ENCODE data around the gene SLX9. TPM values are rescaled to one million over a fixed set of nuclear protein-coding genes. Genes with fewer than 3 reads are reported as not detected.
A peak's percentile ranks its signal among the peaks of the same experiment; 100 is the strongest.

SLX9 gene
- total and polyA plus RNA-seq, 2 donors (not counting 3 experiments of a cell fraction or from before 2014, with no cell fraction given): 27.0 to 50.6 TPM

- POLR2A ChIA-PET: no interaction called here
- peak; percentile 8 for FAIRE-seq
- Histone ChIP-seq H3K27me3 (ENCODE audit: control insufficient read depth in 2 of 2, insufficient read depth in 2 of 2, low read length in 2 of 2) (no peaks in the 10 kb centered on the region), H3K9me1 (replicated peaks; ENCODE audit: control insufficient read depth, extremely low read depth, insufficient read depth, low read length) (no peaks in the 10 kb centered on the region), H3K4me3 (replicated peaks in 1 of 3; ENCODE audit: insufficient read depth in 1 of 3, low read depth in 1 of 3, low read length in 3 of 3) (no peak overlapping the region), H2AFZ (ENCODE audit: low read depth, low read length) (no peak overlapping the region), H3K27ac (ENCODE audit: insufficient read depth, low read depth, low read length) (no peak overlapping the region), H4K20me1 (replicated peaks; ENCODE audit: control insufficient read depth, extremely low read depth, insufficient read depth, low read length) (no peaks in the 10 kb centered on the region), H3K79me2 (ENCODE audit: control insufficient read depth, insufficient read depth, low read length) (no peaks in the 10 kb centered on the region), H3K4me1 (ENCODE audit: control insufficient read depth, extremely low read depth, insufficient read depth, low read length) (peaks cover 28% of the 10 kb centered on the region), H3K9ac (replicated peaks; ENCODE audit: extremely low read depth, insufficient read depth, low read length) (no peak overlapping the region), H3K4me2 (ENCODE audit: insufficient read depth, low read length) (no peak overlapping the region), H3K9me3 (replicated peaks; ENCODE audit: control insufficient read depth, insufficient read depth, low read length) (no peaks in the 10 kb centered on the region), H3K36me3 (ENCODE audit: control insufficient read depth in 2 of 2, extremely low read depth in 1 of 2, insufficient read depth in 2 of 2, low read length in 2 of 2) (no peaks in the 10 kb centered on the region)
- no TSS peak for BruUV-seq (replicated peaks)
- CTCF ChIA-PET: interaction anchor here (0.9 to 1.2 kb wide), 2 partner anchors 86 to 112 kb away, joined by 3 to 5 read pairs; no protein-coding TSS in a partner anchor
- intact Hi-C loops (cut with micrococcal nuclease): no loop called here
- dilution Hi-C loops (cut with MboI; ENCODE audit: extremely low pct_ligation_motif_present, low sequenced_read_pairs): no loop called here
- DNase-seq (ENCODE audit: low read depth, low spot score): no peak
- TF ChIP-seq JUN (IDR thresholded peaks at IDR 0.05; ENCODE audit: borderline replicate concordance, insufficient read depth, insufficient read length, low read depth) (no peak), CTCF (IDR thresholded peaks at IDR 0.05; ENCODE audit: extremely low read depth in 1 of 2, insufficient read depth in 1 of 2, low read depth in 1 of 2, low read length in 2 of 2) (no peak), GATA2 (IDR thresholded peaks at IDR 0.05; ENCODE audit: insufficient read depth, insufficient read length, low read depth, low read length) (no peak), POLR2A (IDR thresholded peaks at IDR 0.05; ENCODE audit: low read depth, low read length) (no peak), EZH2 (IDR thresholded peaks at IDR 0.05; ENCODE audit: borderline replicate concordance, low read depth, low read length, severe bottlenecking) (no peak), FOS (IDR thresholded peaks at IDR 0.05; ENCODE audit: borderline replicate concordance, insufficient read depth, low read length) (no peak), MYC (IDR thresholded peaks at IDR 0.05; ENCODE audit: low read depth, low read length) (no peak), POLR2AphosphoS5 (IDR thresholded peaks at IDR 0.05; ENCODE audit: insufficient read depth, low read depth, low read length) (no peak), MAX (IDR thresholded peaks at IDR 0.05; ENCODE audit: insufficient read depth, insufficient read length) (no peak)
These were observed 76.7 kb downstream of the SLX9 start for GRCh38 chr21:45016406-45017038.

Data from endothelial cell of umbilical vein (primary cell).